Tibial nerve (tissue), 4 donors: Measurements from ENCODE around the gene TMEM269.

Experiments used
- EP300 ChIP-seq, 2 donors: sonication (generic); formaldehyde crosslinking; IDR thresholded peaks; one replicate each; pipeline ENCODE4 v1.6.1; 2017; ENCODE audit warnings: antibody characterized with exemption in 2 of 2, mild to moderate bottlenecking in 1 of 2
- TF ChIP-seq, protein P1 (sequence below), 5 experiments: fragments of 200-600 bp in 3 of 5; fragments of 450-650 bp in 2 of 5; sonication (generic) in 3 of 5; IDR thresholded peaks; one replicate each; pipeline ENCODE4 v1.5.1; 2016 to 2019; ENCODE audit warnings: antibody characterized with exemption in 5 of 5, mild to moderate bottlenecking in 3 of 5, moderate library complexity in 2 of 5

DNA sequence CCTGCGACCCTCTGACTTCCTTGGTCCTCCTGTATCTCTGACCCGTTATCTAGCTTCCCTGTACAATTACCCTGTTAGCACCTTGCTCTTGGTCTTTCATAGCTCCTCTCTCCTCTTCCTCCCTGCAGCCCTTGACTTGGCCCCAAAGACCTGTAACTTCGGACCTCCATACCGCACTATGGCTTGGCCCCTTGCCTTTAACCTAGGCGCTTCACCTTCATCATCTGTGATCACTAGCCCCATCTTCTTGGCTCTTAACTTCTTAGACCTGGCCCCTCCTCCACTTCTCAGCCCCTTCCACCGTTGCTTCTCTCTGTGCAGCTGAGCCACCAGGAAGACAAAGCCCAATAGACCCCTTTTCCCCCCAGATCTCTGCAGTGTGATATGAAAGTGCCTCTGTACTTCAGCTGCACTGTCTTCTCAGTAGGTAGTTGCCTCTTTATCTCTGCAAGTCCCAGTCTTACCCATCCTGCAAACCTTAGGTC is 62.4 kb downstream of the TMEM269 start:
- TF ChIP-seq, protein P1, sequence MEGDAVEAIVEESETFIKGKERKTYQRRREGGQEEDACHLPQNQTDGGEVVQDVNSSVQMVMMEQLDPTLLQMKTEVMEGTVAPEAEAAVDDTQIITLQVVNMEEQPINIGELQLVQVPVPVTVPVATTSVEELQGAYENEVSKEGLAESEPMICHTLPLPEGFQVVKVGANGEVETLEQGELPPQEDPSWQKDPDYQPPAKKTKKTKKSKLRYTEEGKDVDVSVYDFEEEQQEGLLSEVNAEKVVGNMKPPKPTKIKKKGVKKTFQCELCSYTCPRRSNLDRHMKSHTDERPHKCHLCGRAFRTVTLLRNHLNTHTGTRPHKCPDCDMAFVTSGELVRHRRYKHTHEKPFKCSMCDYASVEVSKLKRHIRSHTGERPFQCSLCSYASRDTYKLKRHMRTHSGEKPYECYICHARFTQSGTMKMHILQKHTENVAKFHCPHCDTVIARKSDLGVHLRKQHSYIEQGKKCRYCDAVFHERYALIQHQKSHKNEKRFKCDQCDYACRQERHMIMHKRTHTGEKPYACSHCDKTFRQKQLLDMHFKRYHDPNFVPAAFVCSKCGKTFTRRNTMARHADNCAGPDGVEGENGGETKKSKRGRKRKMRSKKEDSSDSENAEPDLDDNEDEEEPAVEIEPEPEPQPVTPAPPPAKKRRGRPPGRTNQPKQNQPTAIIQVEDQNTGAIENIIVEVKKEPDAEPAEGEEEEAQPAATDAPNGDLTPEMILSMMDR (IDR thresholded peaks at IDR 0.05): no peak
- no peak for TF ChIP-seq EP300 (IDR thresholded peaks at IDR 0.05)
